Suprapubic skin (tissue), 4 donors: ENCODE data around the gene TSKS.

ENCODE experiments used
- POLR2A ChIP-seq, 2 donors: fragments of 450-650 bp; IDR thresholded peaks; one replicate each; pipeline ENCODE4 v1.6.1; 2017; ENCODE audit warnings: antibody characterized with exemption in 2 of 2, mild to moderate bottlenecking in 2 of 2, moderate library complexity in 2 of 2
- POLR2AphosphoS5 ChIP-seq, 3 donors: sonication (generic); formaldehyde crosslinking; IDR thresholded peaks; one replicate each; pipeline ENCODE4 v1.6.1; 2017; ENCODE audit warnings: antibody characterized with exemption in 3 of 3

- no peak for TF ChIP-seq POLR2AphosphoS5 (IDR thresholded peaks at IDR 0.05)
- no peak for TF ChIP-seq POLR2A (IDR thresholded peaks at IDR 0.05)
Measured at GRCh38 chr19:49700563-49700962, 62.5 kb downstream of the TSKS start.
